Heart right ventricle (tissue), 12 donors: Measurements from ENCODE around the gene SNX6. TPM values are rescaled to one million over a fixed set of nuclear protein-coding genes. Genes with fewer than 3 reads are reported as not detected.

Experiments used
- polyA plus RNA-seq, 2 donors: library from polyadenylated mRNA; stranded (reverse); fragments of 200-250 nt; gene quantifications; one replicate each; pipeline ENCODE4 v1.2.3, GENCODE V29; 2013
- total RNA-seq, 10 donors: library from RNA; stranded (reverse); fragmentation: NEBNext Ultra II Directional in 3 of 10; extraction: Animal tissue kit (Norgen Biotek cat#: 25700) in 3 of 10; gene quantifications; one replicate each; pipeline versions ENCODE4 v1.2.1 to v1.2.4, GENCODE V29; 2021 to 2023
- donor health status: ischemic (EF 13 %, LVEDD 7.1; RV severe dilation, severe dysfunction).
- donor health status: healthy with polysubstance abuse.
- donor health status: DM: no; HTN: yes; CAD: no.
- donor health status: DM: no; HTN: no; CAD: no.
- donor health status: ischemic (EF 25% LVEDD 6.9; RV normal size, moderate dysfunction).
- donor health status: ischemic (EF 25% LVEDD 5.7; RV mildly dilated, moderate dysfunction).
- donor health status: healthy.
- donor health status: nonischemic (EF 11% LVEDD 7.7; RV severe dilation, severe dysfunction).
- donor health status: DM: yes; HTN: yes; CAD: no.
- donor health status: PGD.
- donor health status: ischemic (EF 29% LVEDD 5.4; RV normal size, mild dysfunction).
- donor health status: nonischemic (EF 23%, LVEDD 6.1; RV moderate dilation, normal function).

SNX6 gene
- total and polyA plus RNA-seq, 12 donors = 17.3 to 89.8 (median 57.3) TPM

Other genes starting within 250 kb of the SNX6 start
- 10 to 100 TPM in 9 of 10 donors, 1 to 10 TPM in 1; 9.7 to 21.3 (median 11.5) TPM for gene SPTSSA, start 167.9 kb downstream of the SNX6 start, total RNA-seq
- gene SPTSSA, start 167.9 kb downstream of the SNX6 start, polyA plus RNA-seq = 10 to 100 TPM; 24.4 to 30.7 TPM
- 10 to 100 TPM; 16.4 to 24.5 (median 20.1) TPM for gene EAPP, start 90.4 kb downstream of the SNX6 start, total RNA-seq
- gene EAPP, start 90.4 kb downstream of the SNX6 start, polyA plus RNA-seq = 10 to 100 TPM; 18.8 to 20.1 TPM
- 100 to 1,000 TPM; 345 to 918 (median 571) TPM for gene CFL2, start 84.4 kb upstream of the SNX6 start, total RNA-seq
- 100 to 1,000 TPM; 154 to 542 TPM for gene CFL2, start 84.4 kb upstream of the SNX6 start, polyA plus RNA-seq
- gene BAZ1A, start 245.2 kb upstream of the SNX6 start, total RNA-seq = 10 to 100 TPM in 1 of 10 donors, 1 to 10 TPM in 9; 3.8 to 14.5 (median 4.5) TPM
- gene BAZ1A, start 245.2 kb upstream of the SNX6 start, polyA plus RNA-seq = 10 to 100 TPM in 1 of 2 donors, 1 to 10 TPM in 1; 6.9 to 10.0 TPM